Lung (tissue), 12 donors: ENCODE measurements around the gene LRPAP1. TPM values are rescaled to one million over a fixed set of nuclear protein-coding genes. Genes with fewer than 3 reads are reported as not detected.
"Not testable (repeated sequence)": the region's sequence is repeated elsewhere in the genome, so short reads cannot be mapped to it uniquely, and the experiment has no call there.

Experiments used
- ATAC-seq: fragments of 200-7000 bp; cut with Tn5 transposase; one replicate; pipeline ENCODE4 v1.9.1; 2020; ENCODE audit warnings: moderate number of reproducible peaks; ENCODE audit not compliant: insufficient read depth, low FRiP score
- DNase-seq, 3 donors: peaks; one replicate each; pipeline ENCODE4 v3.0.0-alpha.2; 2013 to 2017
- H3K27ac ChIP-seq, 2 donors: one replicate each; pipeline ENCODE4 v1.5.1; 2013; ENCODE audit warnings: mild to moderate bottlenecking in 2 of 2, moderate library complexity in 2 of 2, control low read depth in 1 of 2, inconsistent platforms in 1 of 2, low read depth in 1 of 2, low read length in 1 of 2
- H3K27me3 ChIP-seq, 3 donors: one replicate each; pipeline ENCODE4 v1.5.1; 2013; ENCODE audit warnings: low read length in 2 of 3; ENCODE audit not compliant: control insufficient read depth in 3 of 3, insufficient read depth in 3 of 3
- H3K36me3 ChIP-seq, 4 donors: one replicate each; pipeline ENCODE4 v1.5.1; 2013; ENCODE audit warnings: low read length in 4 of 4, mild to moderate bottlenecking in 1 of 4, moderate library complexity in 1 of 4; ENCODE audit not compliant: control insufficient read depth in 4 of 4, insufficient read depth in 4 of 4
- H3K4me1 ChIP-seq, 5 donors: one replicate each; pipeline ENCODE4 v1.5.1; 2013; ENCODE audit warnings: low read length in 5 of 5, mild to moderate bottlenecking in 2 of 5, moderate library complexity in 1 of 5; ENCODE audit not compliant: control insufficient read depth in 5 of 5, insufficient read depth in 5 of 5
- H3K4me3 ChIP-seq: one replicate; pipeline ENCODE4 v1.5.1; 2013; ENCODE audit warnings: mild to moderate bottlenecking, control low read depth, moderate library complexity
- H3K9ac ChIP-seq, 2 donors: one replicate each; pipeline ENCODE4 v1.5.1; 2013; ENCODE audit warnings: low read length in 2 of 2, control low read depth in 1 of 2; ENCODE audit not compliant: insufficient read depth in 1 of 2
- H3K9me3 ChIP-seq, 4 donors: one replicate each; pipeline ENCODE4 v1.5.1; 2013; ENCODE audit warnings: low read length in 3 of 4, mild to moderate bottlenecking in 1 of 4, moderate library complexity in 1 of 4; ENCODE audit not compliant: control insufficient read depth in 4 of 4, insufficient read depth in 3 of 4
- CTCF ChIP-seq: IDR thresholded peaks from 2 replicates; pipeline ENCODE4 v1.5.1; 2012; ENCODE audit warnings: mild to moderate bottlenecking; ENCODE audit errors: control extremely low read depth, extremely low read depth
- WGBS, 2 donors: extraction: QIAGEN DNeasy Blood & Tissue Kit; methylation state at CpG; one replicate each; pipeline ENCODE4 v1.1.7; 2013; 5-methylcytosine and 5-hydroxymethylcytosine counted together
- polyA plus RNA-seq, 2 donors: library from polyadenylated mRNA; stranded (reverse); fragments of 200-250 nt; gene quantifications; one replicate each; pipeline ENCODE4 v1.2.1, GENCODE V29; 2013
- total RNA-seq, 2 donors: library from RNA; depleted of rRNA in 1 of 2; stranded (reverse); fragments of >200 nt in 1 of 2; gene quantifications; one replicate each; pipeline ENCODE4 v1.2.1, GENCODE V29; 2014 to 2021
- donor health status: control.
- donor health status: control.
- donor health status: Bipolar disorder and iron deficiency.
- donor health status: healthy.
- donor health status: DM: yes; HTN: yes; CAD: no.

Gene LRPAP1
- total and polyA plus RNA-seq, 4 donors, result 46.1 to 289 (median 208) TPM

GRCh38 chr4:3576533-3577207 is 44.4 kb upstream of the LRPAP1 start:
- H3K27ac ChIP-seq, DNase-seq, H3K9ac ChIP-seq, H3K4me1 ChIP-seq, ATAC-seq, H3K4me3 ChIP-seq, H3K36me3 ChIP-seq, H3K9me3 ChIP-seq, H3K27me3 ChIP-seq: not testable (repeated sequence)
- 78 to 89% methylated on average over 21 of the region's 21 CpGs for WGBS, 2 donors

DNA sequence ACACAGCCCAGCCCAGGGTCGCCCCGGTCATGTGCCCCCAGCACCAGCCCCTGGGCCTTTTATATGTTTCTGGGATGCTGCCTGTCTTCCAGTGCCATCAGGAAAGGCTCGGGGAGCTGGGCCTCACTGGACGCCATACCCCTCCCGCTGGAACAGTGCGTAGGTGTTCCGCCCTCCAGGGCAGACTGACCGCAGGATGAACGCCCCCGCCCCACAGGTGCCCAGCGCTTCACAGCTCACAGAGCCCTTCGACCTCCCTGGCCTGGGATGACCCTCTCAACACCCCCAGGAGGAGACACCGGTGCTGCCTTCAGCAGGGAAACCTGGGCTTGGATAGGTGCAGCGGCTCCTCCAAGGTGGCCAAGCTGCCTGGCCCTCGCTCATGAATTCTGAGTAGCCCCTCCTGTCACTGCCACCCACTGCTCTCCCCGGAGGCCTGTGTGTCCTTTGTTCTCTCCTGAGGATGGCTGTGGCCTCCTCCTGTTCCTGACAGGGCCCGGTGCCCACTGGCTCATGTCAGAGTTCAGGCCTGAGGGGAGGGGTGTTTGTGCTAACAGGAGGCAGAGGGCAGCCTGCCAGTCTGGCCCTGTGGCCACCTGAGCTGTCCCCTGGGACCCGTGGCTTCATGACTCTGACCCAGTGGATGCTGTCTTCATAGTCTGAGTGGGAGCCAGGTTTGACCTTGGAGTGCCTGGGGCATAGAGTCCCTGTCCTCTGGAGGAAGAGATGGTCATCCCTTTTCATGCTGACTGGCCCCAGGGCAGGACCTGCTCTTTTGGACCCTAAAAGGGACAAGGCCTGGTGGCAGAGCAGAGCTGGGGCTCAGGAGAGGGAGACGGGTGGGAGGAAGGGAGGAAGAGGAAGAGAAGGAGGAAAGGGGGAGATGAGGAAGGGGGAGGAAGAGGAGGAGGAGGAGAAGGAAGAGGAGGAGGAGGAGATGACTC is 43.5 kb upstream of the LRPAP1 start:
- not testable (repeated sequence) for H3K9ac ChIP-seq, H3K4me1 ChIP-seq, H3K9me3 ChIP-seq, H3K4me3 ChIP-seq, DNase-seq, H3K27me3 ChIP-seq, ATAC-seq, H3K36me3 ChIP-seq, H3K27ac ChIP-seq
- WGBS, 2 donors, result 77 to 85% methylated on average over 15 to 19 of the region's 19 CpGs

DNA sequence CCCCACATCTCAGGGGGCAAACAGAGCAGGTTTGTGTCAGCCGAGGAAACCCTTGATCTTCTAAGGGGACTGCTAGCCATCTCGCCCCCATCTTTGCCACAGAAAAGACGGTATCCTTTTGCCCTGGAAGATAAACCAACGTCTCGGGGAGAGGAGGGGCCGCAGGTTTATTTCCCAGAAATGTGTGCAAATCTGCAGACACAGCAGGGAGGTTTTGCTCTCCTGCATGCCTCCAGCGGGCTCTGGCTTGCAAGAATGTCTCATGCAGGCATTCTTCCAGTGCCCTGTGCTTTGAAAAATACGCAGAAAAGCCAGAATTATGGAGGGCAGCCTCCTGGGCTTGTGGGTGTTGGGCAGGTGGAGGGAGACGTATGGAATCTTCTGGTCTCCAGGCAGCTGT is 42.6 kb upstream of the LRPAP1 start:
- H3K4me3 ChIP-seq, DNase-seq, H3K4me1 ChIP-seq, H3K27ac ChIP-seq, H3K9me3 ChIP-seq, H3K36me3 ChIP-seq, ATAC-seq, H3K27me3 ChIP-seq, H3K9ac ChIP-seq: not testable (repeated sequence)
- 82% methylated on average over 9 of the region's 9 CpGs for WGBS, 2 donors

DNA sequence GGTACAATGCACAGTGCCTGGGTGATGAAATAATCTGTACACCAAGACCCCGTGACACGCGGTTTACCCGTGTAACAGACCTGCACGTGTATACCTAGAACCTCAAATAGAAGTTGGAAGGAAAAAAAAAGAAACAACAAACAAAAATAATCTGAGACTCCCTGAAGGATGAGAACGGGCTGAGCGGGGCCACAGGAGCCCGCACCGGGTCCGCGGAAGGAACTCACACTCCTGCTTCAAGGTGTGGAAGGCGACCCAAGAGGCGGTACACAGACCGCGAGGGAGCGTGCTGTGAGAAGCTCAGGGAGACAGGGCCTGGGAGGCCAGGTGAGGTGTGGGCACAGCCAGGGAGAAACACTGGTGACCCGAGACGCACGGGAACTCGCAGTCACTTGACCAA is 42.1 kb upstream of the LRPAP1 start:
- not testable (repeated sequence) for H3K4me1 ChIP-seq, H3K9me3 ChIP-seq, H3K36me3 ChIP-seq, ATAC-seq, H3K27ac ChIP-seq, H3K4me3 ChIP-seq, H3K27me3 ChIP-seq, DNase-seq, H3K9ac ChIP-seq
- WGBS, 2 donors, result 88 to 90% methylated on average over 20 of the region's 20 CpGs

- no peak overlapping the region for H3K9ac ChIP-seq
- TF ChIP-seq CTCF, result no peak
- peaks cover 0 to 2% (median 0%) of the 10 kb centered on the region in 3 donors for H3K27me3 ChIP-seq
- H3K36me3 ChIP-seq, result no peaks in the 10 kb centered on the region
- peaks cover 0 to 3% (median 0%) of the 10 kb centered on the region in 4 donors for H3K9me3 ChIP-seq
- ATAC-seq (no peak), DNase-seq (no peak)
- no peak overlapping the region for H3K4me3 ChIP-seq
- H3K4me1 ChIP-seq, result no peaks in the 10 kb centered on the region
- H3K27ac ChIP-seq, result no peak overlapping the region
- 88 to 93% methylated on average over 11 to 12 of the region's 12 CpGs for WGBS, 2 donors
Observed at GRCh38 chr4:3573131-3573530, 40.9 kb upstream of the LRPAP1 start.
